Measurements from ENCODE around the gene LMO7. TPM values are rescaled to one million over a fixed set of nuclear protein-coding genes. Genes with fewer than 3 reads are reported as not detected.

The LMO7 gene
- total and polyA plus RNA-seq, 8 donors = 123 to 669 (median 202) TPM

- no peak for DNase-seq
- no peak for TF ChIP-seq CTCF (IDR thresholded peaks at IDR 0.05)
- intact Hi-C loops (cut with DNase I) = no loop called here
- no peaks in the 10 kb centered on the region for H3K36me3 ChIP-seq
- peak overlapping the region in 1 of 2 donors; percentile 22 for H3K27ac ChIP-seq
- no peak overlapping the region for H3K4me3 ChIP-seq
- H3K4me1 ChIP-seq = no peaks in the 10 kb centered on the region
- H3K9me3 ChIP-seq = peaks cover 0 to 4% of the 10 kb centered on the region in 2 donors
- peak; percentile 74 for ATAC-seq
- H3K27me3 ChIP-seq = no peaks in the 10 kb centered on the region
Measured at GRCh38 chr13:75896271-75896670, 260.1 kb downstream of the LMO7 start.

GRCh38 chr13:75897386-75897785, 261.3 kb downstream of the LMO7 start:
- no peak overlapping the region for H3K27ac ChIP-seq

GRCh38 chr13:75901501-75901900, 265.4 kb downstream of the LMO7 start:
- no peak overlapping the region for H3K4me3 ChIP-seq
- H3K36me3 ChIP-seq = no peaks in the 10 kb centered on the region
- H3K27ac ChIP-seq = no peak overlapping the region
- peaks cover 0 to 4% of the 10 kb centered on the region in 2 donors for H3K9me3 ChIP-seq
- TF ChIP-seq CTCF (IDR thresholded peaks at IDR 0.05) = no peak
- intact Hi-C loops (cut with DNase I) = no loop called here
- ATAC-seq = no peak
- no peak for DNase-seq
- no peaks in the 10 kb centered on the region for H3K4me1 ChIP-seq
- H3K27me3 ChIP-seq = no peaks in the 10 kb centered on the region

More at GRCh38 chr13:75897386-75897785, 261.3 kb downstream of the LMO7 start:
- no peak for TF ChIP-seq CTCF (IDR thresholded peaks at IDR 0.05)
- DNase-seq (no peak), ATAC-seq (no peak)
- intact Hi-C loops (cut with DNase I) = no loop called here
- no peaks in the 10 kb centered on the region for H3K36me3 ChIP-seq
- no peaks in the 10 kb centered on the region for H3K27me3 ChIP-seq
- H3K4me3 ChIP-seq = no peak overlapping the region
- peaks cover 0 to 4% of the 10 kb centered on the region in 2 donors for H3K9me3 ChIP-seq
- no peaks in the 10 kb centered on the region for H3K4me1 ChIP-seq

- DNase-seq (no peak), ATAC-seq (no peak)
- peaks cover 0 to 4% of the 10 kb centered on the region in 2 donors for H3K9me3 ChIP-seq
- H3K4me3 ChIP-seq = no peak overlapping the region
- no peak overlapping the region for H3K27ac ChIP-seq
- intact Hi-C loops (cut with DNase I) = no loop called here
- H3K36me3 ChIP-seq = no peaks in the 10 kb centered on the region
- TF ChIP-seq CTCF (IDR thresholded peaks at IDR 0.05) = no peak
- no peaks in the 10 kb centered on the region for H3K27me3 ChIP-seq
- H3K4me1 ChIP-seq = no peaks in the 10 kb centered on the region
Measured at GRCh38 chr13:75902166-75903104, 266.3 kb downstream of the LMO7 start.

GRCh38 chr13:75904012-75904411, 267.9 kb downstream of the LMO7 start:
- DNase-seq (no peak), ATAC-seq (no peak)
- no peaks in the 10 kb centered on the region for H3K36me3 ChIP-seq
- H3K27me3 ChIP-seq = no peaks in the 10 kb centered on the region
- H3K4me3 ChIP-seq = no peak overlapping the region
- peaks cover 0 to 4% of the 10 kb centered on the region in 2 donors for H3K9me3 ChIP-seq
- no peak for TF ChIP-seq CTCF (IDR thresholded peaks at IDR 0.05)
- H3K4me1 ChIP-seq = no peaks in the 10 kb centered on the region
- intact Hi-C loops (cut with DNase I) = no loop called here
- H3K27ac ChIP-seq = no peak overlapping the region
